ENCODE measurements around the gene PBOV1.

PBOV1 gene

GRCh38 chr6:138218449-138218848 is at the start of gene PBOV1:
TSS of gene PBOV1 (minus strand) at chr6:138218491. CDS start at chr6:138218395, 96 bp downstream.
- no peak for DNase-seq

- DNase-seq, result no peak
Measured at GRCh38 chr6:138266095-138266494, 47.8 kb upstream of the PBOV1 start.

- DNase-seq, result no peak
Measured at GRCh38 chr6:138264372-138264880, 46.1 kb upstream of the PBOV1 start.

GRCh38 chr6:138263963-138264362 is 45.7 kb upstream of the PBOV1 start:
- DNase-seq, result no peak

GRCh38 chr6:138261116-138261780 is 43.0 kb upstream of the PBOV1 start:
- DNase-seq, result no peak

- DNase-seq, result no peak
Measured at GRCh38 chr6:138258991-138259390, 40.7 kb upstream of the PBOV1 start.

- DNase-seq, result no peak
Measured at GRCh38 chr6:138258197-138258596, 39.9 kb upstream of the PBOV1 start.

GRCh38 chr6:138257638-138258040 is 39.3 kb upstream of the PBOV1 start:
- DNase-seq, result no peak

GRCh38 chr6:138255443-138255842 is 37.2 kb upstream of the PBOV1 start:
- DNase-seq, result no peak

- DNase-seq, result no peak
Measured at GRCh38 chr6:138253731-138254130, 35.4 kb upstream of the PBOV1 start.

- DNase-seq, result no peak
Measured at GRCh38 chr6:138250513-138251247, 32.4 kb upstream of the PBOV1 start.

- DNase-seq, result no peak
Measured at GRCh38 chr6:138250053-138250452, 31.8 kb upstream of the PBOV1 start.

GRCh38 chr6:138248878-138249277 is 30.6 kb upstream of the PBOV1 start:
- no peak for DNase-seq

GRCh38 chr6:138248011-138248410 is 29.7 kb upstream of the PBOV1 start:
- DNase-seq, result no peak

GRCh38 chr6:138246650-138247440 is 28.6 kb upstream of the PBOV1 start:
- DNase-seq, result no peak

- no peak for DNase-seq
Measured at GRCh38 chr6:138245751-138246150, 27.5 kb upstream of the PBOV1 start.

- no peak for DNase-seq
Measured at GRCh38 chr6:138242987-138243592, 24.8 kb upstream of the PBOV1 start.

- DNase-seq, result no peak
Measured at GRCh38 chr6:138241934-138242333, 23.6 kb upstream of the PBOV1 start.

GRCh38 chr6:138241381-138241780 is 23.1 kb upstream of the PBOV1 start:
- no peak for DNase-seq

- no peak for DNase-seq
Measured at GRCh38 chr6:138240476-138241245, 22.4 kb upstream of the PBOV1 start.

- no peak for DNase-seq
Measured at GRCh38 chr6:138239774-138240173, 21.5 kb upstream of the PBOV1 start.

GRCh38 chr6:138238368-138238767 is 20.1 kb upstream of the PBOV1 start:
- no peak for DNase-seq
